DND-41 (cell line): ENCODE measurements around the gene RIN3.

ENCODE experiments used
- ATAC-seq: fragments of 200-7000 bp; cut with Tn5 transposase; 3 replicates; pipeline ENCODE4 v1.9.1; 2021; ENCODE audit warnings: low read depth; ENCODE audit not compliant: insufficient read depth
- DNase-seq: peaks from one replicate; pipeline ENCODE4 v3.0.0-alpha.2; 2020
- H2AFZ ChIP-seq: 2 replicates; pipeline ENCODE4 v1.6.0; 2012; ENCODE audit warnings: low read depth, low read length
- H3K27ac ChIP-seq: 2 replicates; pipeline ENCODE4 v1.5.1; 2012; ENCODE audit warnings: low read length, inconsistent platforms
- H3K27me3 ChIP-seq: fragments of 200-600 bp; sonication (generic); 2 replicates; pipeline ENCODE4 v1.6.0; 2012; ENCODE audit warnings: low read length, mild to moderate bottlenecking, inconsistent platforms; ENCODE audit not compliant: insufficient read depth, poor library complexity
- H3K36me3 ChIP-seq: 2 replicates; pipeline ENCODE4 v1.5.1; 2012; ENCODE audit warnings: low read length, inconsistent platforms; ENCODE audit not compliant: insufficient read depth
- H3K4me1 ChIP-seq: 2 replicates; pipeline ENCODE4 v1.5.1; 2012; ENCODE audit warnings: mild to moderate bottlenecking, low read length; ENCODE audit not compliant: insufficient read depth
- H3K4me2 ChIP-seq: 2 replicates; pipeline ENCODE4 v1.6.0; 2012; ENCODE audit warnings: mild to moderate bottlenecking, moderate library complexity, low read length, inconsistent platforms; ENCODE audit not compliant: insufficient read depth
- H3K4me3 ChIP-seq, 2 experiments: fragments of 200-600 bp in 1 of 2; shearing (Covaris generic) in 1 of 2; 2 replicates each; pipeline ENCODE4 v1.5.1; 2012 to 2016; ENCODE audit warnings: inconsistent platforms in 2 of 2, low read length in 2 of 2, mild to moderate bottlenecking in 2 of 2, low read depth in 1 of 2, moderate library complexity in 1 of 2
- H3K79me2 ChIP-seq: 2 replicates; pipeline ENCODE4 v1.6.0; 2012; ENCODE audit warnings: low read length, inconsistent platforms; ENCODE audit not compliant: insufficient read depth
- H3K9ac ChIP-seq: 2 replicates; pipeline ENCODE4 v1.6.0; 2012; ENCODE audit warnings: low read depth, mild to moderate bottlenecking, inconsistent platforms, low read length, moderate library complexity
- H3K9me3 ChIP-seq: 2 replicates; pipeline ENCODE4 v1.5.1; 2012; ENCODE audit warnings: low read length, moderate library complexity, mild to moderate bottlenecking, inconsistent platforms; ENCODE audit not compliant: insufficient read depth, severe bottlenecking
- H4K20me1 ChIP-seq: 2 replicates; pipeline ENCODE4 v1.6.0; 2012; ENCODE audit warnings: low read length; ENCODE audit not compliant: insufficient read depth
- EZH2 ChIP-seq: IDR thresholded peaks from 3 replicates; pipeline ENCODE4 v1.6.1; 2012; ENCODE audit warnings: borderline replicate concordance, low read depth, mild to moderate bottlenecking, moderate library complexity, low read length, inconsistent platforms; ENCODE audit not compliant: severe bottlenecking
- TF ChIP-seq, protein P1 (sequence below): IDR thresholded peaks from 2 replicates; pipeline ENCODE4 v1.5.1; 2012; ENCODE audit warnings: borderline replicate concordance, low read length, moderate library complexity, mild to moderate bottlenecking; ENCODE audit not compliant: poor library complexity, severe bottlenecking; ENCODE audit errors: extremely low read depth

RIN3 gene

DNA sequence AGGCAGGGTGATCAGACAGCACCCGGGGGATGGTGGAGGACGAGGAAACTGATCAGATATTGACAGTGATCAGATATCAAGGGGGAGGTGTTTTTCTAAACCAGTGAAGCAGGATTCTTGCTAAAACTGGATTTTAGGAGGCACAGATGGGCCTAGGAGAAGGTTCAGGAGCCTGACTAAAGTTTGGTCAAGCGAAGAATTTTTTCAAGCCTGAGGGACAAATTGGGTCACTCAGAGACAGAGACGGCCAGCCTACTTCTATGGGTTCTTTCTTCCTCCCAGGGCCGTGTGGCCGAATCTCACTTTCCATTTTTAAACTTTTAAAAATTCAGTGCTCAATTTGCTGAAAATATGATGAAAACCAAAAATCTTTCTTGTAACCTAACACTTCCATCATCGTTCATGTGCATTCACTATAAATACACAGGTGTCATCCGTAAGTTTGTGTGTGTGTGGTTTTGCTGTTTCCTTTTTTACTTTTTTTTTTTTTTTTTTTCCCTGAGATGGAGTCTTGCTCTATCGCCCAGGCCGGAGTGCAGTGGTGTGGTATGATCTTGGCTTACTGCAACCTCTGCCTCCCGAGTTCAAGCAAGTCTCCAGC, 68.5 kb downstream of the RIN3 start:
- Histone ChIP-seq H3K27ac (no peak overlapping the region), H2AFZ (no peak overlapping the region), H3K9ac (no peak overlapping the region), H3K36me3 (no peaks in the 10 kb centered on the region), H3K4me1 (peaks cover 5% of the 10 kb centered on the region; the same call in 1 of the 2 replicates), H3K79me2 (no peaks in the 10 kb centered on the region), H3K27me3 (peaks cover 4% of the 10 kb centered on the region), H3K4me2 (no peak overlapping the region), H3K9me3 (no peaks in the 10 kb centered on the region), H4K20me1 (no peaks in the 10 kb centered on the region), H3K4me3 (no peak overlapping the region)
- TF ChIP-seq, protein P1, sequence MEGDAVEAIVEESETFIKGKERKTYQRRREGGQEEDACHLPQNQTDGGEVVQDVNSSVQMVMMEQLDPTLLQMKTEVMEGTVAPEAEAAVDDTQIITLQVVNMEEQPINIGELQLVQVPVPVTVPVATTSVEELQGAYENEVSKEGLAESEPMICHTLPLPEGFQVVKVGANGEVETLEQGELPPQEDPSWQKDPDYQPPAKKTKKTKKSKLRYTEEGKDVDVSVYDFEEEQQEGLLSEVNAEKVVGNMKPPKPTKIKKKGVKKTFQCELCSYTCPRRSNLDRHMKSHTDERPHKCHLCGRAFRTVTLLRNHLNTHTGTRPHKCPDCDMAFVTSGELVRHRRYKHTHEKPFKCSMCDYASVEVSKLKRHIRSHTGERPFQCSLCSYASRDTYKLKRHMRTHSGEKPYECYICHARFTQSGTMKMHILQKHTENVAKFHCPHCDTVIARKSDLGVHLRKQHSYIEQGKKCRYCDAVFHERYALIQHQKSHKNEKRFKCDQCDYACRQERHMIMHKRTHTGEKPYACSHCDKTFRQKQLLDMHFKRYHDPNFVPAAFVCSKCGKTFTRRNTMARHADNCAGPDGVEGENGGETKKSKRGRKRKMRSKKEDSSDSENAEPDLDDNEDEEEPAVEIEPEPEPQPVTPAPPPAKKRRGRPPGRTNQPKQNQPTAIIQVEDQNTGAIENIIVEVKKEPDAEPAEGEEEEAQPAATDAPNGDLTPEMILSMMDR = no peak
- TF ChIP-seq EZH2 = no peak
- no peak for DNase-seq
- no peak for ATAC-seq

DNA sequence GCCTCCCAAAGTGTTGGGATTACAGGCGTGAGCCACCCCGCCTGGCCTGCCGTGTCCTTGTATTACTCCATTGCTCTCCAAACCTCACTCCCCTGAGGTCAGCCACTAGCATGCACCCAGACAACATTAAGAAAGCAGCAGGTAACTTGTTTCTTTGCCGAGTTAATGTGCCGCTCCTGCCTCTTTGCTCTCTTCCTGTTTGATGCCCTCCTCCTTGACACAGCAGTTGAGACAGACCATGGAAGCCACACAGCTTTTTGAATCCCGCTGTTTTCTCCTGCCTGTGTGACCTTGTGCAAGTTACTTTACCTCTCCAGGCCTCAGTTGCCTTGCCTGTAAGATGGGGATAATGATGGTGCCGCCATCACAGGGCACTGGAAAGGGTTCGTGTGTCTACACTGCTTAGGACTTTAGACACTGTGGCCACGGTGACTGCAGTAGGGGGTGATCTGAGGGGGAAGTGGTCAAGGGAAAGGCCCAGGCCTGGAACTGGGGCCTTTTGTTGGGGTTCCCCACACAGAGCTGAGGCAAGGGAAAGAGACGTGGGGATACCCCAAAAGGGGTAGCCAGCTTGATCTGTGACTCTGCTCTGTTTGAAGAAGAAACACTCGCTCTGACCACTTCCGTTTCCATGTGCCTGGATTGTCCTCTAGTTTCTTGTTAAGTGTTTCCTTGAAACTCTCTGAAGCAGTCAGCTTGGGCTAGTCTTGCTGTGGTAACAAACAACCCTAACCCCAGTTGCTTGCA, 69.3 kb downstream of the RIN3 start:
- no peaks in the 10 kb centered on the region for H3K79me2 ChIP-seq
- no peak for TF ChIP-seq EZH2
- TF ChIP-seq, protein P1 = no peak
- H4K20me1 ChIP-seq = no peaks in the 10 kb centered on the region
- no peak overlapping the region for H3K4me3 ChIP-seq
- no peaks in the 10 kb centered on the region for H3K9me3 ChIP-seq
- DNase-seq (no peak), ATAC-seq (no peak)
- H3K36me3 ChIP-seq = no peaks in the 10 kb centered on the region
- H3K9ac ChIP-seq = no peak overlapping the region
- H3K4me1 ChIP-seq = peaks cover 5% of the 10 kb centered on the region; the same call in 1 of the 2 replicates
- no peak overlapping the region for H3K4me2 ChIP-seq
- no peaks in the 10 kb centered on the region for H3K27me3 ChIP-seq
- H3K27ac ChIP-seq = no peak overlapping the region
- H2AFZ ChIP-seq = no peak overlapping the region

DNA sequence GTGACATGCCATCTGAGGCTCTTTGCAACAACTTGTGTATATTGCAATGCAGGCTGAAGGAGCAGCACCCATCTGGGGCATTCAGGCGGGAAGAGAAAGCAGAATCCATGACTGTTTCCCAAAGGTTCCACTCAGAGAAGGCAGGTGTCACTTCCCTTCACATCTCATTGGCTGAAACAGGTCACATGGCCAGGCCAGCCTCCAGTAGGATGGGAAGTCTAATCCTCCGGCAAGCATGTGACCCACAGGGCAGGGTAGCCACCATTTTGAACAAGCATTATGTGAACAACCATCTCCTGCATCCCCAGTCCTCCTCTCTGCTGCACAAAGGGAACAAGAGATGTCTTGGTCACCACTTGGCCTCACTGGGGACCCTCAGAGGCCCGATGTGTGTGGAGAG, 70.6 kb downstream of the RIN3 start:
- Histone ChIP-seq H3K36me3 (no peaks in the 10 kb centered on the region), H3K4me3 (no peak overlapping the region), H3K27ac (no peak overlapping the region), H3K9me3 (no peaks in the 10 kb centered on the region), H3K4me1 (peaks cover 5% of the 10 kb centered on the region; the same call in 1 of the 2 replicates), H3K4me2 (no peak overlapping the region), H4K20me1 (no peaks in the 10 kb centered on the region), H3K79me2 (no peaks in the 10 kb centered on the region), H3K27me3 (no peaks in the 10 kb centered on the region), H3K9ac (no peak overlapping the region), H2AFZ (no peak overlapping the region)
- no peak for TF ChIP-seq EZH2
- TF ChIP-seq, protein P1 = no peak
- DNase-seq = no peak
- ATAC-seq = no peak
